ENCODE results near the gene BOLL. TPM values are rescaled to one million over a fixed set of nuclear protein-coding genes. Genes with fewer than 3 reads are reported as not detected.
"Not testable (repeated sequence)": the region's sequence is repeated elsewhere in the genome, so short reads cannot be mapped to it uniquely, and the experiment has no call there.

Gene BOLL
- polyA plus RNA-seq, 3 donors, result 0.07 to 0.08 TPM; not detected in 1

GRCh38 chr2:197799068-197799467 lies 13.9 kb upstream of the BOLL start:
- DNase-seq (ENCODE audit: low read depth in 3 of 3, low spot score in 2 of 3), result no peak

- no peak for DNase-seq (ENCODE audit: low read depth in 3 of 3, low spot score in 2 of 3)
These were observed 13.1 kb upstream of the BOLL start for GRCh38 chr2:197798187-197798586.

- no peak for DNase-seq (ENCODE audit: low read depth in 3 of 3, low spot score in 2 of 3)
These were observed 10.2 kb upstream of the BOLL start for GRCh38 chr2:197795277-197795676.

DNA sequence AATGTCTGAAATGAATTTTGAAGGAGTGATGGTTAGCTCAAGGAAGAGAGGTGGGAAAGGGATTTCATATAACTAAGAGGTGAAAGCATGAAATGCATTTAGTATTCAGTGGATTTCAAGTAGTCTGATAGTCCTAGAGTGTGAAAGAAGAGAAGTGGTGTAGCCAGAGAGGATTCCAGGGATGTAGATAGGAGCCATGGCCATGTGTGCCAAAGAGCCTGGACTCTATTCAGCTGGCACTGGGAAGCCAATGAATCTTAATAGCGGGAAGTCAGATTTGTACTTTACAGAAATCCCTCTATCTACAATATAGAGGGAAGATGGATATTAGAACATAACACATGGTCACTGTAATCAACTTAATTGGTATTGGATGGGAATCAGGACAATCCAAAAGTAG lies 8.3 kb upstream of the BOLL start:
- no peak for DNase-seq (ENCODE audit: low read depth in 3 of 3, low spot score in 2 of 3)

- DNase-seq (ENCODE audit: low read depth in 3 of 3, low spot score in 2 of 3), result peak in 1 of 3 donors; percentile 13
These were observed 1.1 kb upstream of the BOLL start for GRCh38 chr2:197786010-197786877.

GRCh38 chr2:197782126-197782525 lies 3.0 kb downstream of the BOLL start:
- no peak for DNase-seq (ENCODE audit: low read depth in 3 of 3, low spot score in 2 of 3)

GRCh38 chr2:197779261-197779660 lies 5.9 kb downstream of the BOLL start:
- DNase-seq (ENCODE audit: low read depth in 3 of 3, low spot score in 2 of 3), result no peak

DNA sequence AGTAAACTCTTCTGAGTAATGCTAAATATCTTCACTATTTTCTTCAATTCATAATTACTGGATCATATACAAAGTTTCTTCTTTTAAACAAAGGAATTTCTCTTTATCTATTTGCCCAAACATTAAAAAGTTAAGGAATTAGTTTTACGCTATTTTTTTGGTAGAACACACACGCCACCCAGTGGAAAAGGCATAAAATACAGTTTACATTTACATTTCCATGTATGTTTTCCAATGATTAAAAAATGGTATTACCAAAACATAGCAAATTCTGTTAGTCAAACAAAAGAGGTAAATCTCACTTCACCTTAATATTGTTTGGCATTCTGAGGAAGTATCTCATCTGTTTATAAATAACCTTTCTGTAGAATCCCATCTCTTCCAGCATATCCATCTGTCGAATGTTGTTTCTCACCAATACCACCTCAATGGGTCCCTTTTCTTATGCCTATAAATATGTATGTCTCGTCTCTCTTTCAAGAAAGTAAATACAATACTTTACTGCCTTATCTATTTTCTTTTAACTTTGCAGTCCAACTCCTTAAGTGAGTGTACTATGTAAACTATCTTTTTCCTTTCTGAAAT lies 7.2 kb downstream of the BOLL start:
- DNase-seq (ENCODE audit: low read depth in 3 of 3, low spot score in 2 of 3), result peak in 1 of 3 donors; percentile 10

DNA sequence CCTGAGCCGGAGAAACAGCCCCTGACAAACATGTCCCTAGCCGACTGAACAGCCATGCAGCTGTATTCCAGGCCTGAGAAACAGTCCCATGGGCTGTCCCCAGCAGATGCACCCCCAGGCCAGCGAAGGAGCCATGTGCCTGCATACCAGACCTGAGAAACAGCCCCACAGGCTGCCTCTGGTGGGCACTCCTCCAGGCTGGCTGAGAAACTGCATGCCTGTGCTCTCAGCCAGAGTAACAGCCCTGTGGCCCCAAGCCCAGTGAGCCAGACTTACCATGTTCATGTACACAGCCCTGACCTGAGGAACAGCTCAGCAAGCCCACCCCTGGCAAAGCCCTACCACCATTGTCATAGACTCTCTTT lies 24.8 kb downstream of the BOLL start:
- DNase-seq (ENCODE audit: low read depth in 3 of 3, low spot score in 2 of 3), result no peak

- no peak for DNase-seq (ENCODE audit: low read depth in 3 of 3, low spot score in 2 of 3)
These were observed 25.4 kb downstream of the BOLL start for GRCh38 chr2:197759625-197760292.

DNA sequence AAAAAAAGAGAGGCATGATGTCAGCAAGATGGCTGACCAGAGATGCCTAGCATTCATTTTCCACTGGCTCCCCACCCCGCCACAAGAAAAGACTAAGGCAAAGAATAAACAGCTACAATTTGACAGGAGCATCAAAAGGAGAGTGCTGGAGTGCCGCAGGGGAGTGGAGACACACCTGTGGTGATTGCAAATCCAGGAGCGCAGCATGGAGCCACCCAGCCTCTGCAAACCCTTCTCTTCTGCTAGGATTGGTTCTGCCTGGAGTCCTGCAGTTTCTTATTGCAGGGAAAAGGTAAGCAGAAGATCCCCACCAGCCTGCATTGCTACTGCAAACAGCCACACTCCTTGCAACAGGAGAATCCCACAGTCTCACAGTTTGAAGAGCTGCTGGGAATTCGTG lies 26.1 kb downstream of the BOLL start:
- DNase-seq (ENCODE audit: low read depth in 3 of 3, low spot score in 2 of 3), result no peak

DNA sequence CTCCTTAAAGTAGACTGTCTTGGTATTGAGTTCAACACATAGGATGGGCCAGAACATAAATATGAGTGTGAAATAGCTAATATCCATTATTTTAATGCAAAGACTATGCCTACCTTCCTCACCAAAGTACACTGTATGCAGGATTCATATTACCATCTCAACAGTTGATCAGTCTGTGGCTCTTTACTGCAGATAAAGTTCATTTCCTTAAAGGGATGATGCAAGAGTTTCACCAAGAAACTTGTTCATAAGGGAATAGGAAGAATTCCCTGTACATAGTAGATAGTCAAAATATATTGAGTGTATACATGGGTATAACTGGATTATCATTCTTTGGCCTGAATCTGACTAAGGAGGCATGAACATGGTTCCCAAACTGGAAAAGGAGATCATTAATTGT lies 44.9 kb downstream of the BOLL start:
- DNase-seq (ENCODE audit: low read depth in 3 of 3, low spot score in 2 of 3), result no peak

GRCh38 chr2:197728555-197729544 lies 56.3 kb downstream of the BOLL start:
- not testable (repeated sequence) for DNase-seq (ENCODE audit: low read depth in 3 of 3, low spot score in 2 of 3)

DNA sequence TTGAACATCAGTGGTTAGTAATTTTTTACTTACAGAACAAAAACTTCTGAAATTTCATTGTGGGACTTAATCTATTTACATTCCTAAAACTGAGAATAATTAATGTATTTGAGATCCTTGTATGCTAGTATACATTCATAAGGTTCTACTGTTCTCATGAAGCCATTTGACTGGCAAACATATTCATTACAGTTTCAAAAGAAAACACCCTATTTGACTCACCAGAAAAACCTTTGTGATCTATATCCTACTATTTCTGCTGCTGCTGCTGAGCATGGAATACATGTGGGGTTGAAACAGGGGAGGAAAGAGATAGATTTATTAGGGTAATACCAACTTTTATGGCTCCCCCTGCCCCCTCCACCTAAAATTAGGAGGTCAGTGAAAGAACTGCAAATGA lies 58.1 kb downstream of the BOLL start:
- no peak for DNase-seq (ENCODE audit: low read depth in 3 of 3, low spot score in 2 of 3)

- DNase-seq (ENCODE audit: low read depth in 3 of 3, low spot score in 2 of 3), result no peak
These were observed 67.3 kb downstream of the BOLL start for GRCh38 chr2:197717863-197718262.

GRCh38 chr2:197713271-197713670 lies 71.8 kb downstream of the BOLL start:
- no peak for DNase-seq (ENCODE audit: low read depth in 3 of 3, low spot score in 2 of 3)

DNA sequence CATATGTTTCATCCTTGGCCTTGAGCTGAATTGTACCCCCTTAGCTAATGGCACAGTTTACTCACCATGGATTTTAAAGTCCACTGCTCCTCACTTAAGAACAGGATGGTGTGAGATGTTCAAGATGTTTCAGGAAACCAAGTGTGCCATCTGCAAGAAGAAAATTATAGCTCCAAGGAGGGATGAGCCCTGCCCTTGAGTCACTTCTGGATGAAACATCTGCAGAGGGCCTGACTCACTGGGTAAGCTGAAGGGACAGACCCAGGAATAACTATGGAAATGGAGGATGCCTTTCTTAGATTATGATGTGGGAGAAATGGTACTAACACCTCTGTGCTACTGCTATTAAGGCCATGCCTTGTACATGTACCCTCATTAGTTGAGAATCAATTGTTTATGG lies 73.5 kb downstream of the BOLL start:
- no peak for DNase-seq (ENCODE audit: low read depth in 3 of 3, low spot score in 2 of 3)

- DNase-seq (ENCODE audit: low read depth in 3 of 3, low spot score in 2 of 3), result no peak
These were observed 74.6 kb downstream of the BOLL start for GRCh38 chr2:197710424-197711042.

GRCh38 chr2:197709140-197709539 lies 76.0 kb downstream of the BOLL start:
- not testable (repeated sequence) for DNase-seq (ENCODE audit: low read depth in 3 of 3, low spot score in 2 of 3)

DNA sequence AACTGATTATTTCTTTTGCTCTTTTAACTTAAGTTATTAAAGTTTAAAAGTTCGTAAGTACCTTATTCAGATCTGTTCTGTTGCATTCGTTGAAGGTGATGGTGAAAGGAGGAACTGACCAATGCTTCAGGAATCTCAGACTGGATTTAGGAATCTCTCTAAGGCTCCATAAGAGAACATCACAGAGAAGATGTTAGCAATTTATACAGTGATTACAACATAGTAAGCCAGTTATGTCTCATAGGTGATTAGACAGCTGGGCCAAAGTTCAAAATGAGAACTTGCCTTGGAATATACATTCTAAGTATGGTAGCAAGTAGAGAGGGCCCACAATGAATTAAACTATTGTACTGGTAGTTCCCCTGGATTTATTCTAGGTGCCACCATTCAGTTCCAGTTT lies 76.8 kb downstream of the BOLL start:
- DNase-seq (ENCODE audit: low read depth in 3 of 3, low spot score in 2 of 3), result no peak
